GM19467 (cell line): ENCODE data around the gene NDST3.

Source experiments
- ATAC-seq: cut with Tn5 transposase; IDR thresholded peaks from one replicate; pipeline ENCODE4 v1.9.1; 2021; ENCODE audit warnings: mild to moderate bottlenecking, moderate library complexity; ENCODE audit not compliant: unreplicated experiment

NDST3 gene

DNA sequence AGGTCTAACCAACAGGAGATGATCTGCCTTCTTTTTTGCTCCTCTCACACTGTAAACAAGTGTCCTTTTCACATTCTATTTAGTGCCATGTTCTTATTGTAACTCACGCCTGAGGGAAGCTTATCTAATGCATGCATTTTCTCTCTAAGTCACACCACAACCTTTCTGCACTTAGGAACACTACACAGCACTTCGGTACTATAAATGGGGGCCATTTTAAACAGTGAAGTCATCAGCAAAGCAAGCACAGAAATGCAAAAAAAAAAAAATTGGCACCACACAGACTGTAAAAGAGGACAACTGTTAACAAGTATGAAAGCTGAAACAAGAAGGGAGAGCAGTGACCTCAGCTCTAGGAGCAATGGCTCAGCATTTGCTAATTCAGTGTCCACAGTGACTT, 273.4 kb downstream of the NDST3 start:
- no peak for ATAC-seq
